K562 (cell line): ENCODE measurements around the gene RHOF. TPM values are rescaled to one million over a fixed set of nuclear protein-coding genes. Genes with fewer than 3 reads are reported as not detected.

Experiments
- ATF7 ChIP-seq: fragments of 450-650 bp; IDR thresholded peaks from 2 replicates; pipeline ENCODE4 v1.7.1; 2014; ENCODE audit warnings: mild to moderate bottlenecking, moderate library complexity
- CREB1 ChIP-seq, 2 experiments: sonication (generic) in 1 of 2; formaldehyde crosslinking in 1 of 2; IDR thresholded peaks; 2 replicates each; pipeline versions ENCODE4 v1.6.1 to v1.8.0; 2012 to 2022; ENCODE audit warnings: inconsistent platforms in 1 of 2, mild to moderate bottlenecking in 1 of 2, missing genetic modification reagents in 1 of 2, moderate library complexity in 1 of 2
- ESRRA ChIP-seq: fragments of 450-650 bp; IDR thresholded peaks from 2 replicates; pipeline ENCODE4 v1.6.1; 2014; ENCODE audit warnings: low read depth, mild to moderate bottlenecking, moderate library complexity, borderline replicate concordance
- HNRNPLL ChIP-seq: fragments of 200-400 bp; formaldehyde crosslinking; IDR thresholded peaks from 2 replicates; pipeline ENCODE4 v1.6.1; 2017; ENCODE audit warnings: low read length, low read depth, mild to moderate bottlenecking; ENCODE audit not compliant: poor library complexity, severe bottlenecking
- MCM7 ChIP-seq, 2 experiments: fragments of 450-650 bp; IDR thresholded peaks; 2 replicates each; pipeline ENCODE4 v1.6.1; 2016 to 2018
- PHB2 ChIP-seq: fragments of 450-650 bp; IDR thresholded peaks from 2 replicates; pipeline ENCODE4 v1.6.1; 2017; ENCODE audit warnings: low read depth
- SAFB2 ChIP-seq: fragments of 200-400 bp; formaldehyde crosslinking; IDR thresholded peaks from 2 replicates; pipeline ENCODE4 v1.6.1; 2018; ENCODE audit warnings: borderline replicate concordance, low read length, low read depth, moderate library complexity; ENCODE audit not compliant: severe bottlenecking
- SRF ChIP-seq, 2 experiments: fragments of 250-450, 450-650 bp in 1 of 2; sonication (Bioruptor Pico) in 1 of 2; sonication (generic) in 1 of 2; formaldehyde crosslinking; IDR thresholded peaks; 2 replicates each; pipeline versions ENCODE4 v1.5.0 to v1.5.1; 2020 to 2022; ENCODE audit warnings: mild to moderate bottlenecking in 1 of 2, missing genetic modification reagents in 1 of 2
- TARDBP ChIP-seq: fragments of 450-650 bp; IDR thresholded peaks from 2 replicates; pipeline ENCODE4 v1.6.1; 2016
- TEAD1 ChIP-seq, 2 experiments: fragments of 450-650 bp in 1 of 2; sonication (generic) in 1 of 2; formaldehyde crosslinking; IDR thresholded peaks; 2 replicates each; pipeline versions ENCODE4 v1.4.0 to v1.8.0; 2020 to 2022; ENCODE audit warnings: mild to moderate bottlenecking in 2 of 2, missing genetic modification reagents in 1 of 2
- TRIM24 ChIP-seq, 2 experiments: fragments of 450-650 bp; IDR thresholded peaks; 2 replicates each; pipeline ENCODE4 v1.6.1; 2016
- U2AF1 ChIP-seq: fragments of 200-400 bp; formaldehyde crosslinking; optimal IDR thresholded peaks from 2 replicates; pipeline ENCODE3; 2017; ENCODE audit warnings: mild to moderate bottlenecking, low read depth, low read length, moderate library complexity
- ZBTB11 ChIP-seq, 3 experiments: fragments of 200-800 bp in 1 of 3; fragments of 250-450 bp in 1 of 3; fragments of 450-650 bp in 1 of 3; sonication (Bioruptor Pico) in 1 of 3; sonication (Bioruptor generic) in 1 of 3; formaldehyde crosslinking in 1 of 3; IDR thresholded peaks; 2 replicates each; pipeline versions ENCODE4 v1.6.1 to v1.8.0; 2016 to 2022; ENCODE audit warnings: mild to moderate bottlenecking in 2 of 3, missing genetic modification characterization in 2 of 3, missing compliant biosample characterization in 1 of 3, moderate library complexity in 1 of 3
- ZBTB5 ChIP-seq: fragments of 450-650 bp; IDR thresholded peaks from 2 replicates; pipeline ENCODE4 v1.6.1; 2017; ENCODE audit warnings: antibody characterized with exemption
- ZC3H11A ChIP-seq: IDR thresholded peaks from 2 replicates; pipeline ENCODE4 v1.6.1; 2012; ENCODE audit warnings: low read depth, low read length, improper control_type of control experiment
- ZEB2 ChIP-seq: fragments of 450-650 bp; IDR thresholded peaks from 2 replicates; pipeline ENCODE4 v1.6.1; 2016
- ZNF316 ChIP-seq: fragments of 450-650 bp; IDR thresholded peaks from 2 replicates; pipeline ENCODE4 v1.6.1; 2016
- ZNF408 ChIP-seq: fragments of 250-450 bp; sonication (Bioruptor Pico); IDR thresholded peaks from 2 replicates; pipeline ENCODE4 v1.4.0; 2020; ENCODE audit warnings: low read depth, mild to moderate bottlenecking, moderate library complexity
- ZNF41 ChIP-seq: fragments of 250-450 bp; sonication (Bioruptor Pico); conservative IDR thresholded peaks from 2 replicates; pipeline ENCODE4 v1.4.0; 2020; ENCODE audit warnings: mild to moderate bottlenecking
- polyA plus RNA-seq, 8 experiments: library from polyadenylated mRNA; depleted of rRNA in 4 of 8; stranded (reverse) in 5 of 8; unstranded in 3 of 8; fragments of >200 nt; fragmentation: Nextera tagmentation in 2 of 8; fragmentation: Illumina TruSeq in 1 of 8; extraction: Ambion mirVana in 2 of 8; extraction: Trizol in 1 of 8; gene quantifications; 2 replicates each; pipeline versions ENCODE4 v1.2.1 to v1.2.3, GENCODE V29; 2011 to 2014; ENCODE audit warnings: inconsistent platforms in 1 of 8, missing spikeins in 1 of 8
- total RNA-seq, 7 experiments: library from RNA; depleted of rRNA in 6 of 7; stranded (reverse); fragments of >200 nt in 6 of 7; fragmentation: Illumina TruSeq in 2 of 7; extraction: Trizol in 2 of 7; gene quantifications; 2 replicates each; pipeline versions ENCODE4 v1.2.1 to v1.2.3, GENCODE V29; 2011 to 2021; ENCODE audit warnings: low replicate concordance in 1 of 7
- TF ChIP-seq, protein P1 (sequence below): fragments of 450-650 bp; formaldehyde crosslinking; IDR thresholded peaks from 2 replicates; pipeline ENCODE4 v1.4.0; 2020; ENCODE audit warnings: mild to moderate bottlenecking
- TF ChIP-seq, protein P2 (sequence below), 2 experiments: fragments of 450-650 bp in 1 of 2; sonication (generic) in 1 of 2; formaldehyde crosslinking in 1 of 2; IDR thresholded peaks in 1 of 2; conservative IDR thresholded peaks in 1 of 2; 2 replicates each; pipeline versions ENCODE4 v1.6.1 to v1.8.1; 2016 to 2023; ENCODE audit warnings: mild to moderate bottlenecking in 2 of 2, moderate library complexity in 2 of 2, inconsistent platforms in 1 of 2, missing genetic modification reagents in 1 of 2

Gene RHOF
- total and polyA plus RNA-seq, 9 of the 15 experiments (the other 6 are each of a cell fraction or from before 2014, with no cell fraction given), result 0.13 to 10.1 (median 4.0) TPM

DNA sequence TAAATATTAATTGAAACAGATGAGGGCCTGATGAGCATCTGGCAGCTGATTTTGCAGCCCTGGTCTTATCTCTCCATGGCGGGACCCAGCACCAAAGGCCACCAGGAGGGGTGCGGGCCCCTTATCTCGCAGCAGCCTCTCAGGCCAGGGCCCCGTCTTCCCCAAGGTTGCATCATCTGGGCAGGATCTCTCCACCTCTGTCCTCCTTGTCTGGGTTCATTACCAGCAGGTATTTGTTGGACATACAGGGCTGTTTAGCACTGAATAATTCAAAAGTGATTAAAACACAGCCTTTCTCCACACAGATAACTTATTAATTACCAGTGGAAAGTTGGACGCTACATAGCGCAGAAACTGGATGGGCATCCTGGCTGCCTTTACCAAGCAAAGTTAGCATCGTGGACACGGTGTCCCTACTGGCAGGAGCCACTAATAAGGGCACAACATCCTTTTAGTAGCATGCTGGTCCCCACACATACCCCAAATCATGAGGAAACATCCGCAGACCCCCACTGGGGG is 55.1 kb downstream of the RHOF start (continued):
- TF ChIP-seq HNRNPLL (no peak), ZNF41 (CRISPR knock-in tag) (no peak; the same call in 1 of the 2 replicates), ZNF316 (no peak), ZNF408 (no peak), PHB2 (no peak), ZEB2 (peak; percentile 90), ZBTB11 (CRISPR knock-in tag; IDR thresholded peaks at IDR 0.05) (peak in 1 of 3 experiments; percentile 55; a peak in 1 of 6 replicates), ZBTB5 (no peak), CREB1 (IDR thresholded peaks at IDR 0.05) (peak; percentile 34; the same call in 1 of the 2 replicates), CREB1 (CRISPR knock-in tag; IDR thresholded peaks at IDR 0.05) (no peak), SRF (CRISPR knock-in tag; IDR thresholded peaks at IDR 0.05) (no peak), TRIM24 (IDR thresholded peaks at IDR 0.05) (peak; percentile 97), U2AF1 (no peak), SAFB2 (no peak), TARDBP (peak; percentile 72; the same call in 1 of the 2 replicates), ATF7 (peak; percentile 94), MCM7 (IDR thresholded peaks at IDR 0.05) (no peak), TEAD1 (CRISPR knock-in tag; IDR thresholded peaks at IDR 0.05) (0 out of 4 replicates have a peak, but pooled peaks of 1 of the 2 experiments have one; percentile 33), ESRRA (peak; percentile 32; the same call in 1 of the 2 replicates), ZC3H11A (no peak)
- TF ChIP-seq, protein P1, sequence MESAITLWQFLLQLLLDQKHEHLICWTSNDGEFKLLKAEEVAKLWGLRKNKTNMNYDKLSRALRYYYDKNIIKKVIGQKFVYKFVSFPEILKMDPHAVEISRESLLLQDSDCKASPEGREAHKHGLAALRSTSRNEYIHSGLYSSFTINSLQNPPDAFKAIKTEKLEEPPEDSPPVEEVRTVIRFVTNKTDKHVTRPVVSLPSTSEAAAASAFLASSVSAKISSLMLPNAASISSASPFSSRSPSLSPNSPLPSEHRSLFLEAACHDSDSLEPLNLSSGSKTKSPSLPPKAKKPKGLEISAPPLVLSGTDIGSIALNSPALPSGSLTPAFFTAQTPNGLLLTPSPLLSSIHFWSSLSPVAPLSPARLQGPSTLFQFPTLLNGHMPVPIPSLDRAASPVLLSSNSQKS (CRISPR knock-in tag), result no peak
- TF ChIP-seq, protein P2, sequence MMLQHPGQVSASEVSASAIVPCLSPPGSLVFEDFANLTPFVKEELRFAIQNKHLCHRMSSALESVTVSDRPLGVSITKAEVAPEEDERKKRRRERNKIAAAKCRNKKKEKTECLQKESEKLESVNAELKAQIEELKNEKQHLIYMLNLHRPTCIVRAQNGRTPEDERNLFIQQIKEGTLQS (IDR thresholded peaks at IDR 0.05), result peak; percentile 99
- TF ChIP-seq, protein P2 (CRISPR knock-in tag; conservative IDR thresholded peaks at IDR 0.05), result peak; percentile 94
